ENCODE measurements around the gene LHPP. TPM values are rescaled to one million over a fixed set of nuclear protein-coding genes. Genes with fewer than 3 reads are reported as not detected.

LHPP gene
- total RNA-seq, 4 donors from 2014 or later: 9.3 to 20.5 (median 14.5) TPM

- TF ChIP-seq CTCF (IDR thresholded peaks at IDR 0.05; ENCODE audit: low read depth): no peak
Measured at GRCh38 chr10:124596962-124597845, 135.6 kb downstream of the LHPP start.

GRCh38 chr10:124597846-124598165, 136.2 kb downstream of the LHPP start:
- no peak for TF ChIP-seq CTCF (IDR thresholded peaks at IDR 0.05; ENCODE audit: low read depth)

GRCh38 chr10:124598196-124598595, 136.6 kb downstream of the LHPP start:
- TF ChIP-seq CTCF (IDR thresholded peaks at IDR 0.05; ENCODE audit: low read depth): no peak

- no peak for TF ChIP-seq CTCF (IDR thresholded peaks at IDR 0.05; ENCODE audit: low read depth)
Measured at GRCh38 chr10:124598773-124599587, 137.4 kb downstream of the LHPP start.

- no peak for TF ChIP-seq CTCF (IDR thresholded peaks at IDR 0.05; ENCODE audit: low read depth)
Measured at GRCh38 chr10:124599588-124600050, 138.0 kb downstream of the LHPP start.

GRCh38 chr10:124600051-124600880, 138.6 kb downstream of the LHPP start:
- no peak for TF ChIP-seq CTCF (IDR thresholded peaks at IDR 0.05; ENCODE audit: low read depth)
